ENCODE measurements around the gene CMSS1.

The CMSS1 gene

GRCh38 chr3:99966662-99967416, 149.2 kb downstream of the CMSS1 start:
- no peak for DNase-seq

- no peak for DNase-seq
Observed at GRCh38 chr3:99967796-99968195, 150.1 kb downstream of the CMSS1 start.

GRCh38 chr3:99969136-99969535, 151.5 kb downstream of the CMSS1 start:
- DNase-seq: no peak

GRCh38 chr3:99970198-99970597, 152.5 kb downstream of the CMSS1 start:
- DNase-seq: no peak

- DNase-seq: no peak
Observed at GRCh38 chr3:99971761-99972160, 154.1 kb downstream of the CMSS1 start.

- DNase-seq: no peak
Observed at GRCh38 chr3:99972380-99973104, 154.9 kb downstream of the CMSS1 start.

GRCh38 chr3:99974989-99975388, 157.3 kb downstream of the CMSS1 start:
- DNase-seq: no peak

- no peak for DNase-seq
Observed at GRCh38 chr3:99976584-99976983, 158.9 kb downstream of the CMSS1 start.

- no peak for DNase-seq
Observed at GRCh38 chr3:99978221-99978620, 160.6 kb downstream of the CMSS1 start.

GRCh38 chr3:99980606-99981005, 162.9 kb downstream of the CMSS1 start:
- no peak for DNase-seq

- no peak for DNase-seq
Observed at GRCh38 chr3:99981138-99981537, 163.5 kb downstream of the CMSS1 start.

- DNase-seq: no peak
Observed at GRCh38 chr3:99982650-99983049, 165.0 kb downstream of the CMSS1 start.

GRCh38 chr3:99984139-99984538, 166.5 kb downstream of the CMSS1 start:
- DNase-seq: no peak

GRCh38 chr3:99984668-99985067, 167.0 kb downstream of the CMSS1 start:
- no peak for DNase-seq

GRCh38 chr3:99990179-99990578, 172.5 kb downstream of the CMSS1 start:
- DNase-seq: no peak

GRCh38 chr3:99997293-99997692, 179.6 kb downstream of the CMSS1 start:
- no peak for DNase-seq

- DNase-seq: no peak
Observed at GRCh38 chr3:99999536-99999935, 181.9 kb downstream of the CMSS1 start.

GRCh38 chr3:100001083-100001482, 183.4 kb downstream of the CMSS1 start:
- no peak for DNase-seq

GRCh38 chr3:100001526-100002270, 184.0 kb downstream of the CMSS1 start:
- peak; percentile 20 for DNase-seq

- peak; percentile 13 for DNase-seq
Observed at GRCh38 chr3:100002599-100003350, 185.1 kb downstream of the CMSS1 start.

GRCh38 chr3:100003609-100004503, 186.2 kb downstream of the CMSS1 start:
- no peak for DNase-seq

GRCh38 chr3:100004931-100005330, 187.3 kb downstream of the CMSS1 start:
- no peak for DNase-seq

All from NCI-H2081 treated with DMSO at 0.1 percent for 48 hours (cell line).